ENCODE data around the gene BFSP2.

BFSP2 gene

DNA sequence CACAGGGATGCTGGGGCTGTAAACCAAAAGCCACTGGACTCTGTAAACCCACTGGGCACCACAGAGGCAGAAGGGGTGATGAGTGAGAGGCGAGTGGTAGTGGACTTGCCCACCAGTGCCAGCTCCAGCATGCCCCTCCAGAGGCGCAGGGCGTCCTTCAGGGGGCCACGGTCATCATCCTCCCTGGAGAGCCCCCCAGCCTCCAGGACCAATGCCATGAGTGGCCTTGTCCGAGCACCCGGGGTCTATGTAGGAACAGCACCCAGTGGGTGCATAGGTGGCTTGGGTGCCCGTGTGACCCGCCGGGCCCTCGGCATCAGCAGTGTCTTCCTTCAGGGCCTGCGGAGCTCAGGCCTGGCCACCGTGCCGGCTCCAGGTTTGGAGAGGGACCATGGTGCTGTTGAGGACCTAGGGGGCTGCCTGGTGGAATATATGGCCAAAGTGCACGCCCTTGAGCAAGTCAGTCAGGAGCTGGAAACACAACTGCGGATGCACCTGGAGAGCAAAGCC is at the start of gene BFSP2:
TSS of gene BFSP2 (plus strand) at position 51 of the 510 bp plus-strand sequence. CDS start at position 79, 28 bp downstream.
- Mint-ChIP-seq H3K4me3 (no peak within 1 kb of the TSS), H3K36me3 (no peaks in the 10 kb centered on the region), H3K27ac (no peak within 1 kb of the TSS), H3K4me1 (peaks cover 3% of the 10 kb centered on the region), H3K27me3 (no peaks in the 10 kb centered on the region), H3K9me3 (no peaks in the 10 kb centered on the region)

- H3K27ac Mint-ChIP-seq = no peak overlapping the region
- no peaks in the 10 kb centered on the region for H3K36me3 Mint-ChIP-seq
- peaks cover 7% of the 10 kb centered on the region for H3K9me3 Mint-ChIP-seq
- H3K27me3 Mint-ChIP-seq = peaks cover 2% of the 10 kb centered on the region
- H3K4me1 Mint-ChIP-seq = no peaks in the 10 kb centered on the region
- no peak overlapping the region for H3K4me3 Mint-ChIP-seq
These were observed 45.1 kb upstream of the BFSP2 start for GRCh38 chr3:133354721-133355120.

- Mint-ChIP-seq H3K4me3 (no peak overlapping the region), H3K4me1 (no peaks in the 10 kb centered on the region), H3K27me3 (no peaks in the 10 kb centered on the region), H3K9me3 (peaks cover 7% of the 10 kb centered on the region), H3K27ac (no peak overlapping the region), H3K36me3 (no peaks in the 10 kb centered on the region)
These were observed 39.4 kb upstream of the BFSP2 start for GRCh38 chr3:133360476-133360875.

DNA sequence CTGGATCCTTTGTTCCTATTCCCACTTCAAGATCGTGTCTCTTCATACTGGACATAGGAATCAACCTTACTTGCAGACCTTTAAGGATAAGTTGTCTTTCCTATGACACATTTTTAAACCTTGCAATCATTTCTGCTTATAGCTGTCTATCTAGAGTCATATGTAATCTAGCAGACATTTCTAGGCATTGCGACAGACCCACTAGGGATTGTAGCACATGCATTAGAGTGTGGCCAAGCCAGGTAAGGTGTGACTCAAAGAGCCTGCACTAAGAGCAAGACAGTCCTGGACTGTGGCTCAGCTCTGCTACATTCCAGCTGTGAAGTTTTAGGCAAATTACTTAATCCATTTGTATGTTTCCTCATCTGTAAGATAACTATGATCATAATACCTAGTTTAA is 38.8 kb upstream of the BFSP2 start:
- no peak overlapping the region for H3K27ac Mint-ChIP-seq
- H3K36me3 Mint-ChIP-seq = no peaks in the 10 kb centered on the region
- H3K4me3 Mint-ChIP-seq = no peak overlapping the region
- no peaks in the 10 kb centered on the region for H3K27me3 Mint-ChIP-seq
- peaks cover 7% of the 10 kb centered on the region for H3K9me3 Mint-ChIP-seq
- H3K4me1 Mint-ChIP-seq = no peaks in the 10 kb centered on the region

- Mint-ChIP-seq H3K27ac (no peak overlapping the region), H3K4me3 (no peak overlapping the region), H3K36me3 (no peaks in the 10 kb centered on the region), H3K27me3 (peaks cover under 1% of the 10 kb centered on the region), H3K4me1 (no peaks in the 10 kb centered on the region), H3K9me3 (peaks cover 3% of the 10 kb centered on the region)
These were observed 38.4 kb upstream of the BFSP2 start for GRCh38 chr3:133361435-133361834.

DNA sequence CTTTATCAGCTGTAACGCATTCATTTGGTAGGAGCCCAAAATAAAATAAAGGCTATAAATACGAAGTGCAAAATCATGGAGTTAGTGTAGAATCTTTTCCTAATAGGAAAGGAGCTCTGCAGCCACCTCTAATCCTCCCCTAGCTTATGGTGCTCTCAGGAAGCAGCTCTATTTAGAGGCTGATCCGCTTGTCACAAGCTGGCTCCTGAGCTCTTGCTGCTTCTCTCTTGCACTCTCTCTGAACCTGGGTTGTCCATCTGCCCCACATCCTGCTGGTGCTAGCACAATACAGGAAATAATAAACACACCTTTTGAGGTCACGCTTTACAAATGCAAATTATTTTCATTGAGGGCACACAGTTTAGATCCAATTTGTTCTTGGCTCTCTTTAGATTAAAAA is 37.3 kb upstream of the BFSP2 start:
- no peak overlapping the region for H3K27ac Mint-ChIP-seq
- H3K9me3 Mint-ChIP-seq = no peaks in the 10 kb centered on the region
- H3K4me1 Mint-ChIP-seq = no peaks in the 10 kb centered on the region
- no peaks in the 10 kb centered on the region for H3K36me3 Mint-ChIP-seq
- no peak overlapping the region for H3K4me3 Mint-ChIP-seq
- peaks cover 1% of the 10 kb centered on the region for H3K27me3 Mint-ChIP-seq

DNA sequence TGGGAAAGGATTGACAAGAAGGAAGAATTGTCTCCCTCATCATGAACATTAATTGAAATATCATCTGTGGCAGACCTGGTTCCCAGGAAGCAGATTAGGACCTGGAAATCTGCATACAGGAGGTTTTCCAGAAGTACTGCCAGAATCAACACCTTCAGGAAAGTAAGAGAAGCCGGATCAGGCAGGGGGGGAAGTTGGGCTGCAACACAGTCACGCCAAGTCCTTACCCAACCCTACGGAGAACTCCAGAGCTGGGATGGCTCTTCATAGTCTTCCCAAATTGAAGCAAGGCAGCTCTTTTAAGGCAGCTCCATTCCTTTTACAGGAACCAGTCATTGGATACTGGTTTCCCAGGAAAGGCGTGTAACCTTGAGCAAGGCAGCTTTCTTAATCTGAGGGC is 35.2 kb upstream of the BFSP2 start:
- Mint-ChIP-seq H3K36me3 (no peaks in the 10 kb centered on the region), H3K27ac (no peak overlapping the region), H3K4me3 (no peak overlapping the region), H3K9me3 (no peaks in the 10 kb centered on the region), H3K4me1 (no peaks in the 10 kb centered on the region), H3K27me3 (peaks cover 3% of the 10 kb centered on the region)

DNA sequence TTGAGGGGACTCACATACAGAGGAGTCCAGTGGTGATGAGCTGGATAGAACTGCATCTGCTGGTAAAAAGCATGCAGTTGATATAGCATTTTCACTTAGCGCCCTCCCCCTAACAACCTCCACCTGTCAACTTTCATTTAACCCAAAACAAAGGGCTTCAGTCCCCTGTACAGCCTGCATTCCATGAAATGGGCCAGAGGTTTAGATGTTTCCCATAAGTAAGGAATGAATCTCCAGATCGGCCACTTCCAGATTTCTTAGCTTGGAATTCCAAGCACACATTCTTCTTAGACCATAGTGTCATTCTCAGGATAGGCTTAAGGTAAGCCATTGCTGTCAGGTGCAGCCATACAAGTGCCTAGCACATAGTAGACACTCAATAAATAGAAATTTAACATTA is 32.9 kb upstream of the BFSP2 start:
- H3K27me3 Mint-ChIP-seq = peaks cover 3% of the 10 kb centered on the region
- no peak overlapping the region for H3K4me3 Mint-ChIP-seq

GRCh38 chr3:133367403-133367802 is 32.5 kb upstream of the BFSP2 start:
- Mint-ChIP-seq H3K4me1 (no peaks in the 10 kb centered on the region), H3K27me3 (peaks cover 3% of the 10 kb centered on the region), H3K9me3 (no peaks in the 10 kb centered on the region), H3K4me3 (no peak overlapping the region), H3K36me3 (no peaks in the 10 kb centered on the region), H3K27ac (no peak overlapping the region)

More for the DNA sequence above, 32.9 kb upstream of the BFSP2 start:
- Mint-ChIP-seq H3K9me3 (no peaks in the 10 kb centered on the region), H3K27ac (no peak overlapping the region), H3K36me3 (no peaks in the 10 kb centered on the region), H3K4me1 (no peaks in the 10 kb centered on the region)

DNA sequence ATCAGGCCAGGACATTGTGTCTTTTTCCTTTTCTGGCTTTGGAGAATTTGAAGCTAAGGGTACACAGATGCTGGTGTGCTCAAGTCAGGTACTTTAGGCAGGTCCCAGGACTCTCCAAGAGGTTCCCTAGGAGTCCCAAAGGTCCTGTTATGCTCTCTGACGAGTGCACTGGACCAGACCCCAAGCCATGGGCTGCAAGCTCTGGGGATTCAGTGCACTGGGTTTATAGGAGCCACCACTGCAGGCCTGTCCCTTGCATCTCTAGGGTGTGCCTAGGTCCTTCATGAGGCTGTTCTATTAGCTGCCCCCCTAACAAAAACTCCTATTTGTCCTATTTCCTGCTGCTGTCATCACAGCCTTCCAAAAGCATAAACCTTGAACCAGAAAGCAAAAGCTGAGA is 31.9 kb upstream of the BFSP2 start:
- no peaks in the 10 kb centered on the region for H3K9me3 Mint-ChIP-seq
- H3K27ac Mint-ChIP-seq = no peak overlapping the region
- H3K4me3 Mint-ChIP-seq = no peak overlapping the region
- no peaks in the 10 kb centered on the region for H3K4me1 Mint-ChIP-seq
- H3K27me3 Mint-ChIP-seq = peaks cover 3% of the 10 kb centered on the region
- no peaks in the 10 kb centered on the region for H3K36me3 Mint-ChIP-seq

- Mint-ChIP-seq H3K27me3 (peaks cover 3% of the 10 kb centered on the region), H3K4me1 (no peaks in the 10 kb centered on the region), H3K4me3 (no peak overlapping the region), H3K36me3 (no peaks in the 10 kb centered on the region), H3K27ac (no peak overlapping the region), H3K9me3 (no peaks in the 10 kb centered on the region)
These were observed 31.3 kb upstream of the BFSP2 start for GRCh38 chr3:133368371-133369067.

- H3K4me1 Mint-ChIP-seq = no peaks in the 10 kb centered on the region
- no peaks in the 10 kb centered on the region for H3K36me3 Mint-ChIP-seq
- no peak overlapping the region for H3K27ac Mint-ChIP-seq
- H3K4me3 Mint-ChIP-seq = no peak overlapping the region
- peaks cover 3% of the 10 kb centered on the region for H3K27me3 Mint-ChIP-seq
- no peaks in the 10 kb centered on the region for H3K9me3 Mint-ChIP-seq
These were observed 30.8 kb upstream of the BFSP2 start for GRCh38 chr3:133369068-133369440.

GRCh38 chr3:133371181-133371580 is 28.7 kb upstream of the BFSP2 start:
- no peaks in the 10 kb centered on the region for H3K36me3 Mint-ChIP-seq
- no peaks in the 10 kb centered on the region for H3K9me3 Mint-ChIP-seq
- no peaks in the 10 kb centered on the region for H3K4me1 Mint-ChIP-seq
- H3K4me3 Mint-ChIP-seq = no peak overlapping the region
- H3K27me3 Mint-ChIP-seq = peaks cover 3% of the 10 kb centered on the region
- H3K27ac Mint-ChIP-seq = no peak overlapping the region

DNA sequence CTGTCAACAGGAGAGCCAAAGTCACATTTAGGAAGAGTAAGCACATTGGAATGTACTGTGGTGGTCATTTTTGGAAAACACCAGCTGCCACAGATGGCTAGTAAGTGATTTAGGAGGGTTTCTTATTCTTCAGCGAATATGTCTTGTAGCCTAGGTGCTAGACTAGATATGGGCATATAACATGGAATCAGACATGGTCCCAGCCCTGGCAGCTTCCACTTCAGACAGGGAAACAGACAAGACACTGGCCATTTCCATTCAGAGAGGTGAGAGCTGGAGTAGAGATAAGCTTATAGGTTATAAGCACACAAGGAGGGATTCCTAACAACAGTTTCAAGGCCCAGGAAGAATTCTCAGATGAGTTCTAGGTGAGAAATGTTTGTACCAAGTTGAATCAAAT is 28.2 kb upstream of the BFSP2 start:
- Mint-ChIP-seq H3K4me3 (no peak overlapping the region), H3K36me3 (no peaks in the 10 kb centered on the region), H3K4me1 (no peaks in the 10 kb centered on the region), H3K27ac (no peak overlapping the region), H3K27me3 (peaks cover 1% of the 10 kb centered on the region), H3K9me3 (no peaks in the 10 kb centered on the region)

DNA sequence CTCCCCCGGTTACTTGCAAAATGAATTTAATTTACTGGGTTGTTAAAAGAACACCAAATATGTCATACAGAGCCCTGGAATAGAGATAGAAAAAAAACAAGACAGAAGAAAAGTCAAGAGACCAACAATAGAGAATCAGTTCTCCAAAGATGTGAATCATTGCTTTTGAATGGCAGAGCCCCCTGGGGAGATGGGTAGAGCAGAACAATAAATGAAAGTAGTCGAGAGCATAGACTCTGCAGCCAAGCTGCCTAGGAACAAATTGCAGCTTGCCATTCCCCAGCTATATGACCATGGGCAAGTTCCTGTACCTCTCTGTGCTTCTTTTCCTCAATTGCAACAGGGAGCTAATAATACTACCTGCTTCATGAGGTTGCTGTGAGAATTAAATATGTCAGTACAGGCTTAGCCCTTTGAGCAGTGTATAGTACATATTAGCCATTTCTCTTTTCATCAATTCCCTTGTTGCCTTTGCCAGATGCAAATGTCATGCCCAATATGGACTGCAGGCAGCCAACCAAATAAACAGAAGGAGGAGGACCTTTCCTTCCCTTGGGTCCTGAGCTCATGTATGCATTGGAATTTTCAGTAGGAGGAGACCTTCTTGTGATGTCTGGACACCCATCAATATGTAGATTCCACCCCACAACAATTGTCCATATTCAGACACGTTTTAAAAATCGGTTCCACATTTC is 25.0 kb upstream of the BFSP2 start:
- Mint-ChIP-seq H3K4me3 (no peak overlapping the region), H3K27me3 (no peaks in the 10 kb centered on the region), H3K36me3 (no peaks in the 10 kb centered on the region), H3K9me3 (no peaks in the 10 kb centered on the region), H3K27ac (no peak overlapping the region), H3K4me1 (no peaks in the 10 kb centered on the region)

- Mint-ChIP-seq H3K9me3 (no peaks in the 10 kb centered on the region), H3K36me3 (no peaks in the 10 kb centered on the region), H3K27ac (no peak overlapping the region), H3K27me3 (no peaks in the 10 kb centered on the region), H3K4me1 (no peaks in the 10 kb centered on the region), H3K4me3 (no peak overlapping the region)
These were observed 24.5 kb upstream of the BFSP2 start for GRCh38 chr3:133375403-133375745.

All from activated naive CD4-positive, alpha-beta T cell treated with anti-CD3 and anti-CD28 coated beads, Interleukin-2, amount 50 U/mL, for 24 hours (primary cell).